CD4-positive, alpha-beta T cell treated with Interleukin-4 for 1 hour (primary cell): ENCODE results near the gene SIRT4.
"Not testable (repeated sequence)": the region's sequence is repeated elsewhere in the genome, so short reads cannot be mapped to it uniquely, and the experiment has no call there.

Experiments
- DNase-seq, 2 donors: peaks; one replicate each; pipeline ENCODE4 v3.0.0-alpha.2; 2020 to 2022

SIRT4 gene

DNA sequence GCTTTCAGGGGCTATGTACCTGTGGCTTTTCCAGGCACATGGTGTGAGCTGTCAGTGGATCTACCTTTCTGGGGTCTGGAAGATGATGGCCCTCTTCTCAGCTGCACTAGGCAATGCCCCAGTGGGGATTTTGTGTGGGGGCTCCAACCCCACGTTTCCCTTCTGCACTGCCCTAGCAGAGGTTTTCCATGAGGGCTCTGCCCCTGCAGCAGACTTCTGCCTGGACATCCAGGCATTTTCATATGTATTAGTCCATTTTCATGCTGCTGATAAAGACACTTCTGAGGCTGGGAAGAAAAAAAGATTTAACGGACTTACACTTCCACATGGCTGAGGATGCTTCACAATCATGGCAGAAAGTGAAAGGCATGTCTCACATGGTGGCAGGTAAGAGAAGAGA is 34.3 kb downstream of the SIRT4 start:
- DNase-seq: not testable (repeated sequence)

DNA sequence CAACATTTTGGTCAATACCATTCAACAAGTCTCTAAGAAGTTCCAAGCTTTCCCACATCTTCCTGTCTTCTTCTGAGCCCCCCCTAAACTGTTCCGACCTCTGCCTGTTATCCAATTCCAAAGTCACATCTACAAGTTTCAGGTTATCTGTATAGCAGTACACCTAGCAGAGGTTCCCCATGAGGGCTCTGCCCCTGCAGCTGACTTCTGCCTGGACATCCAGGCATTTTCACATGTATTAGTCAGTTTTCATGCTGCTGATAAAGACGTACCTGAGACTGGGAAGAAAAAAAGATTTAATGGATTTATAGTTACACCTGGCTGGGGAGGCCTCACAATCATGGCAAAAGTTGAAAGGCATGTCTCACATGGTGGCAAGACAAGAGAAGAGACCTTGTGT is 35.6 kb downstream of the SIRT4 start:
- DNase-seq: no peak

DNA sequence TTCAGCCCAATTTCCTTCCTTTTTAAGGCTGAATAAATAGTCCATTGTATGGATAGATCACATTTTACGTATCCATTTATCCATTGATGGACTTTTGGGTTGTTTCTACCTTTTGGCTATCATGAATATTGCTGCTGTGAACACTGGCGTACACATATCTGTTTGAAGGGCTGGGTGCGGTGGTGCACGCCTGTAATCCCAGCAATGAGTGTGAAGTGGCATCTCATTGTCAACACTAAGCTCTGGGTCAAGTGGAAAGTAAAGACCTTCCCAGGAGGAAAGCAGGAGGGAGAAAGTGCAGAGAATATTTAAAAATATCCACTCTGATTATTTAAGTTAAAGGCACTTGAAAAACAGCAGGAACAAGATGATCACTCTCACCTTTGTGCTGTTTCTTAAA is 37.1 kb downstream of the SIRT4 start:
- no peak for DNase-seq

DNA sequence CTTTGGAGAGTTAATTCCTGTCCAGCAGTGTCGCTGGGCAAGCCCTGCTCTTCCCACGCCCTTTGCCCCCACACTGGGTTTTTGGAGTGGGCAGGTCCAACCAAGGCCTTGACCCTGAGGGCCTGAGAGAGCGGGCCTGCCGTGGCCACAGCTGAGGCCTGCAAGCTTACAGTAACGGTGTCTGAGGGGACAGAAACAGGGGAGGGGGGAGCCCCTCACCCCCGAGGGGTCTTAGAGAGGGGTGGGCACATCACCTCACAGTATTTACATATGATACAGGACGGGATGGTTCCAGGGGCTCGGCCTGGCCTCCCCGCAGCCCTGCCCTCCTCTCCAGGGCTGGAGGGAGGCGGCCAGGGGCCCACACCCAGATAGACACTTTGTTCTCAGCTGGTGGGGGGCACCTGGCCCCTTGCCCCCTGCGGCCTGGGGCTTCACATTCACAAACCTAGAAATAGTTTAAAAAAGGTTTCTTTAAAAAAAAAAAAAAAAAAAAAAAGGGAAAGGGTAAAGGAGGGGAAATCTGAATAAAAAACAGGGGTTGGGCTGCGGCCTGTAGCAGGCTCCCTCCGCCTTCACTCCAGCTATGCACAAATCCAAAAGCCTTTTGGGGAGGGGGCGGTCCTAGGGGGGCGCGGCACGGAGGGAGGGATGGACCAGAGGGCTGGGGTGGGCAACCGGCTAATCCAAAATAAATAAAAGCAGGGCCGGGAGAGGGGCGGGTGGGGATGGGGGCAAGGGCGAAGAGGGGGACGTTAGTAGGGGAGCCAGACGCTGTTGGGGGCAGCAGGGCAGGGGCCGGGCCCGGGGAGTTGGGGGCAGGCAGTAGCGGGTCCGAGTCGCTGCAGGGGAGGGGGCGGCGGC is 40.3 kb downstream of the SIRT4 start:
- no peak for DNase-seq

DNA sequence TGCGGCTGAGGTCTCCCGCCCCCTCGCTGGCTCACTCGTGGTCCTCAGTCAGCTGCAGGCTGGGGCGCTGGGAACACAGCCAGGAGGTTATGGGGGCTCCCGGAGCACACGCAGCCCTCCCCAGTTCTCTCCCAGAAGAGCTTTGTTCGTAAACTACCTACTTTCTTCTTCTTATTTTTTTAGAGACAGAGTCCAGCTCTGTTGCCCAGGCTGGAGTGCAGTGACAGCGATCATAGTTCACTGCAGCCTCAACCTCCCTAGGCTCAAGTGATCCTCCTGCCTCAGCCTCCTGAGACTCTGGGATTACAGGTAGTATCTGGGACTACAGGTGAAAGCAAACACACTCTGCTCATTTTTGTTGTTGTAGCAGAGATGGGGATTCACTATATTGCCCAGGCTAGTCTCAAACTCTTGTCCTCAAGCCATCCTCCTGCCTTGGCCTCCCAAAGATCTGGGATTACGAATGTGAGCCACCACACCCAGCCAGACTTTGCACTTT is 41.0 kb downstream of the SIRT4 start:
- no peak for DNase-seq

DNA sequence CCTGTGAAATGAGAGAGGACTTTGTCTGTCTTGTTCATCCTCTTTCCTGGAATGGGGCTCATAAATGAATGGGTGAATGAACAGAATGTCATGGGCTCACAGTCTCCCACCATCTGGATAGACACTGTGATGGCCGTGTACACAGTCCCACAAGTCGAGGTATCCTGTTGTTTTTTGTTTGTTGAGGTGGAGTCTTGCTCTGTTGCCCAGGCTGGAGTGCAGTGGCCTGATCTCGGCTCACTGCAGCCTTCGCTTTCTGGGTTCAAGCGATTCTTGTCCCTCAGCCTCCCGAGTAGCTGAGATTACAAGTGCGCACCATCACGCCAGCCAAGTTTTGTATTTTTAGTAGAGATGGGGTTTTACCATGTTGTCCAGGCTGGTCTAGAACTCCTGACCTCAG is 41.6 kb downstream of the SIRT4 start:
- no peak for DNase-seq

DNA sequence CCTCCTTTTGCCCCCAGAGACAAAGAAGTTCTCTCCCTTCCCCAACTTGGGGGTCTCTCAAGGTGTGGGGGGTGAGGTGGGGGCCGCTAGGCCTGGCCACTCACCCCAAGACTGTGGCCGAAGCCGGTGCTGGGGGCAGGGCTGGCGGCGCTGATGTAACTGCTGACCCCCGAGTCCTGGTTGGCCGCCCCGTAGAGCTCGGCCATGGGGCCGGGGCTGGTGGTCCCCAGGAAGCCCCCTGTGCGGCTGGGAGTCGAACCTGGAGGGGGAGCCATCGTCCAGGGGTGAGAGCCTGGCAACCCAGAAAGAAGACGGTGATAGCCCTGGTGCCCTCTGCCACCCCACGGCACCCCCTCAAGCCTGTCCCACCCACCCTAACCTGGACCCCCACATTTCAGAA is 43.9 kb downstream of the SIRT4 start:
- DNase-seq: no peak

DNA sequence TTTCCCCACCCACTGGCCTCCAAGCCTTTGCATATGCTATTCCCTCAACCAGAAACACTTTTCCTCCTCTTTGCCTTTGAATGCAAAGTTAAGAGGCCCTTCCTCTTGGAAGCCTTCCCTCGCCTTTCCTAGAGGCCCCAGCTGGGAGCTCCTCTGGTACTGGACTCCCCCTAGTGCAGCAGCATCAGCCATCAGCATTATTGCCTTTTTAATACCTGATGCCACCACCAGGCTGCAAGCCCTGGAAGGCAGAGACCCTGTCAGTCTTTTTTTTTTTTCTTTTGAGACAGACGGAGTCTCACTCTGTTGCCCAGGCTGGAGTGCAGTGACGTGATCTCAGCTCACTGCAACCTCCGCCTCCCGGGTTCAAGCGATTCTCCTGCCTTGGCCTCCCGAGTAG is 44.6 kb downstream of the SIRT4 start:
- no peak for DNase-seq

DNA sequence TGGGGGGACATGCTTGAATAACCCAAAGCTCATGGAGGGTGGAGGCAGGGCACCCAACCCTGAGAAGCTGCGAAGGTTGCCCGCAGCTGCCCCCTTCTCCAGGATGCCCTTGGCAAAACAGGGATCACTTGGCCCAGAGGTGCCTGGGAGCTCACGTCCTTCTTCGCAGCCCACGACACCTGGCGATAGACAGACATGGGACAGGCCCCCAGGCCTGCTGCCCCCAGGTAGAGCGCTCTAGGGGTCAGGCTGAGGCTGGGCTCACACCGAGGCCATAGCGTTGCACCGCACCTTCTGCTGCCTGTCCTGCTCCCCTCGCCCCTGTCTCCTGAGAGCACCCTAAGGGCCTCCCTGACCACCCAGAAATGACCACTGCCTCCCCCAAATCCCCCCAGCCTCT is 45.6 kb downstream of the SIRT4 start:
- DNase-seq: no peak

DNA sequence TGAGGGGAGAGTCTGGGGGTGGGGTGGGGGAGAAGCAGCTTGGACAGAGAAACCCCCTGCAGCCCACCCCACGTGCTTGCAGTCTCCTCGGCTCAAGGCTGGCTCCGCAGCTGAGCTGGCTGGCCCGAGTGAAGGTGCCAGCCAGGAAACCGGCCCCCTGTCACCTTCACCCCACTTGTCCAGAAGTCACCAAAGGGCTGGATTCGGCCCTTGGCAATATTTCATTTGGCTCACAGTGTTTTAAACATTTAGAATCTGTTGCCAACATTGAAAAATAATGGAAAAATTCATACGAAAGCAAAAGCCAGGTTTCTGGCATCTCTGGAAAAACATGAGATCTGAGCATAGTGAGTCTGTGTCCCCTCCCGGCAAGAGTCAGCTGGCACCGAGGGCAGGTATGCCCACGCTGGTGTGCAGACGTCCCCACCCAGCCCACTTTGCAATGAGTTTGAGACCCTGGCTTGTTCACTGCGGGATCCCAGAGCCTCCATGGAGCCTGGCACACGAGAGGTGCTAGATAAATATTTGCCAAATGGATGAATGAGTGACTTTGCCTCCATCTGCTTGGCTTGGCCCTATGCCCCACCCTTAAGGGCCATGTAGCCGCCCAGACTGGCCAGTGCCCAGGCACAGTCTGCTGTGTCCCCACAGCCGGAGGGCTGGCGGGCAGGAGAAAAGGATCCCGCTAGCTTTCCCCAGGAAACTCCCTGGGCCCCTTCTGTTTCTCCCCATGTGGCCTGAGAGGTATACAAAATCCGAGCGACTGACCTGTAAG is 48.6 kb downstream of the SIRT4 start:
- DNase-seq: no peak

DNA sequence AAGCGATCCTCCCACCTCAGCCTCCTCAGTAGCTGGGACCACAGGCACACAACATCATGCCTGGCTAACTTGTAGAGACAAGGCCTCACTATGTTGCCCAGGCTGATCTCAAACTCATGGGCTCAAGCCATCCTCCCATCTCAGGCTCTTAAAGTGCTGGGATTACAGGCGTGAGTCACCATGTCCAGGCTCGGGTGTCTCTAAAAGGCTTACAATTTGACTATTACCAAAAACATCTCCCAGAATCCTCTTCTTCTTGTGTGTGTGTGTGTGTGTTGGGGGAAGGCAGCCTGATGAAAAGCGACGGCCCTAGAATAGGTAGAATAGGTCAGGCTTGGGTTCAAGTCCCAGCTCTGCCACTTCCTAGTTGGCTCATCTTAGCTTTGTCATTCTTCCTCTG is 50.0 kb downstream of the SIRT4 start:
- no peak for DNase-seq

DNA sequence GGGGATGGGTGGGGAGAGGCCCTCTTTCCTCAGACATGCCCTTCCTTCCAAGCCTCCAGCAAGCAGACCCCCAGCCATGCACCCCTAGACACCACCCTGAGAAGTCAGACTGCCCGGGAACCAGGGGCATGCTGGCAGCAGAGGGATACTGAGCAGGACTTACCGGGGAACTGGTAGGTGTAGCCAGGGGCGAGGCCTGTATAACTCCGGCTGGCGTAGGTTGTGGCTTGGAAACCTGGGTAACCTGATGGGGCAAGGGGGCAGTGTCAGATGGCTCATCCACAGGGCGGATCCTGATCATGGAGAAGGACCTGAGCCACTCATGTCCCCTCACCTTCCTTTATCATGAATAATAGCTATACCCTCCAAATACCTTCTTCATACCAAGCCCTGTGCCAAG is 51.0 kb downstream of the SIRT4 start:
- no peak for DNase-seq

DNA sequence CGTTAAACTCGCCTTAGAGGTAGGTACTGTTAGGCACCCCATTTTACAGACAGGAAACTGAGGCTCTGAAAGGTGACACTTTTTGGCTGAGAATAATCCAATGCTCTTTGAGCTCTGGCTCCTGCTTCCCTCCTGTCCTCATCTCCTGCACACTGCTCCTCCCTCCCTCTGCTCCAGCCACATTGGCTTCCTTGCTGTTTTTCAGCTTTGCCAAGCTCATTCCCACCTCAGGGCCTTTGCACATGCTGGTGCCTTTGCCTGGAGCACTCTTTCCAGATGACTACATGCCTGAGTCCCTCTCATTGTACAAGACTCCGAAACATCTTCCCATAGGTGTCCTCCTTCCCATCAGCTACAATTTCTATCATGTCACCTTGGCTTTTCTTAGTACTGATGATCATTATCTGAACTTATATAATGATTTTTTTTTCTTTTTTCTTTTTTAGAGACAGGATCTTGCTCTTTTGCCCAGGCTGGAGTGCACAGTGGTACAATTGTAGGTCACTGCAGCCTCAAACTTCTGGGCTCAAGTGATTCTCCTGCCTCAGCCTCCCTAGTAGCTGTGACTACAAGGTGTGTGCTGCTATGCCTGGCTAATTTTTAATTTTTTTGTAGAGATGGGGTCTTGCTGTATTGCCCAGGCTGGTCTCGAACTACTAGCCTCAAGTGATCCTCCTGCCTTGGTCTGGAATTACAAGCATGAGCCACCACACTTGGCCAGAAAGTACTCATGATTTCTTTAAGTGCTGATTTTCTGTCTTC is 51.6 kb downstream of the SIRT4 start:
- no peak for DNase-seq

DNA sequence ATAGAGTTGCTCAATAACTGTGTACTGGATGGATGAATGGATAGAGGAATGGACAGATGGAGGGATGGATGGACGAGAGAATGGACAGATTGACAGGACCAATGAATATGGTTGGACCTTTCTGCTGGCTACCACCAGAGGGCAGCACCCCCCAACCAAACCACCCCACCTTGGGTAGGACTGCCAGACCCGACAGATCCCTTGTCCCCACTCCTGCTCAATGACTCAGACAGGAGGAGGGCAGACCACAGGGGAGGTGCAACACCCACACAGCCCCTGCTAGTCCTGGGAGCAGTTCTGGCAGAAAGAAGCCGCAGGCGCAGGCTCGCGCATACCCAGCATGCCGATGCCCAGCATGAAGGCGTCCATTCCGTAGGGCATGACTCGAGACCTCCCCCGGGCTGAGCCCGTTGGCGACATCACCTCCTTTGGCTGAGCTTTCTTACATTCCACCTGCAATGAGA is 54.5 kb downstream of the SIRT4 start:
- DNase-seq: peak; percentile 70 to 71

DNA sequence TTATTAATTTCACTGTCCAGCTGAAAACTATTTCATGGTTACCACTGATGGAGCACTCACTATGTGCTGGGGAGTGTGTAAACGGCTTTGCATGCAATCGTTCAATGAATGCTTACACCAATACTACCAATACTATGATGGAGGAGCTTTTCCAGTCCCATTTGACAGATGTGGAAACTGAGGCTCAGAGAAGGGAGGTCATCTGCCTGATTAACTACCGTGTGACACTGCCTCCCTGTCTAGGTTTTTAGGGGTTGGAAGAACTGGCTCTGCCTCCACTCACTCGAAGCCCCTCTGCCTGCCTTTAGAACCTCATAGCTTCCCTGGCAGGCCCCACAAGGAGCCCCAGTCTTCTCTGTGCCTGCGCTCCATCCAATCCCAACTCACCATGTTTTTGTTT is 55.0 kb downstream of the SIRT4 start:
- no peak for DNase-seq

DNA sequence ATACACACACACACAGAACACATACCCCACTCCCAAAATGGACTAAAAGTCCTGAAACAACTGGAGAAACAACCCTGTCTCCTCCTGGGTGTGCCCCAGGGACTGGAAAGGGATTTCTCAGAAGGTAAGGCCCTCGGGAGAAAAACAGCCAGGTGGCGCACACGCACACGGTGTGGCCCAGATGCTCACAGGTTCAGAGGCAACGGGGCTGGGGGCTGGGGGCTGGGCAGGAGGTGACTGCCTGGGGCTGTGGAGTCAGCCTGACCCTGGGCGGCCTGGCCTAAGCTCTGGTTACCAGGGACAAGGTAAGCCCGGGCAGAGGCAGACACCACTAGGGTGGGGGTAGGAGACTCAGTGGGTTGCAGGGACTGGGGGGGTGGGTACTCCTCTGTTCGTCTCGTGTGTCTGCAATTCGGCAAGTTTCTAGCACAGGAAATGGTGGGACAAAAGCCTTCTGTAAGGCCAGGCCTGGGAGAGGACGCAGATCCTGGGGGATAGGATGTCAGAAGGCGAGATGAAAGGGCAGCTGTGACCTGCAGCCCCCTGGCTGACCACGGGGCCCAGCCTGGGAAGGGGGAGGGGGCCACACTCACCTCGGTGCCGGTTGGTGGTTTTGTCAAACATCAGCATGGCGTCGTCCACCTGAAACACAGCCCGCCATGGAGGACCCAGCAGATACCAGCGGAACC is 56.4 kb downstream of the SIRT4 start:
- no peak for DNase-seq

DNA sequence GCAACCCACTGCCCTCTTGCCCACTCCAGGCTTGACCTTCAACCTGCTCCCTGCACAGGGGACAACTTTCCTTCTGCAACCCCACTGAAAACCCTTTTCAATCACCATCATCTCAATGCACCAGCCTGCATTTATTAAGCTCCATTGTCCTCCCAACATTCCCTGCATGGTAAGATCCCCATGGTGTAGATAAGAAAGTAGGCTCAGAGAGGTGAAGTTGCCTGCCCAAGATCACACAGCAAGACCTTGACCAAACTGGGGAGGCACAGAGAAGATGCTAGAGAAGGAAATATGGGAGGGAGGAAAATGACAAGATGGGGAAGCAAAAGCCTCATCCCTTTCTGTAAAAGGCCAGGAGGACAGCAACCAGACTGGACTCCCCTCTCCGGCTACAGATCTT is 57.0 kb downstream of the SIRT4 start:
- DNase-seq: no peak

DNA sequence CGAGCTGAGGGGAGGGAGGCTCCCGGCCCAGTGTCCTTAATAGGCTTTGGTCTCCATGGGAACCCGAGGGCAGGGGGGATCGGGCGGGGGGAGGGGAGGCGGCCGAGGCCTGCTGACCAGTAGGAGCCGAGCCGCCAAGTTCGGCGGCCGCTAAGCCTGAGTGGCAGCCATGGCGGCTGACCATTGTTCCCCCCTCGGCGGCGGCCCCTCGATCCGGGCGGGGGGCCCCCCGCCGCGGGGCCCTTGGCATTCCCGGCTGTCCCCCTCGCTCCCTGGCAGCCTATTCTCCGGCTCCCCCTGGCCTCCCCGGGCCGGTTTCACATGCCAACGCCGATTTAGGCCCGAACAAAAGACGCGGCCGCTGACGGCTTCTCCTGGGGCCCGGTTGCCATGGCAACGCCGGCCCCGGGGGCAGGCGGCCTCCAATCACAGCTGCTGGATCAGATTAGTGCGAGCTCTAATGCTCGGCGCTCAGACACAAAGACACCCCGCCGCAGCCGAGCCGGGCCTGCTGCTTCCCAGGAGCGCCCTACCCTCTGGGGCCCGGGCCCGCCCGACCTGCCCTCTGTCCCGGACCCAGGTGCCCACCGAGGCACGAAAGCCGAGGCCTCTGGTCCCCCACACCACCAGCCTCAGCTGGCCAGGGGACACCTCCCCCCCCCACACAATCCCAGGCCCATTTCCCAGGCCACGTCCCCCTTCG is 59.5 kb downstream of the SIRT4 start:
- DNase-seq: no peak
